ENCODE results near the gene AGRP. TPM values are rescaled to one million over a fixed set of nuclear protein-coding genes. Genes with fewer than 3 reads are reported as not detected.

The AGRP gene
- polyA plus RNA-seq, 1 donor (not counting 4 experiments of a cell fraction or from before 2014, with no cell fraction given) = not detected

GRCh38 chr16:67438824-67439393 lies 44.4 kb downstream of the AGRP start:
- no peak overlapping the region for H3K27ac ChIP-seq (ENCODE audit: control insufficient read depth, insufficient read depth, low read length)
- H3K4me1 ChIP-seq (ENCODE audit: control insufficient read depth, extremely low read depth, insufficient read depth, low read length) = no peaks in the 10 kb centered on the region
- DNase-seq (ENCODE audit: low read depth, low spot score) = no peak

GRCh38 chr16:67438098-67438791 lies 45.1 kb downstream of the AGRP start:
- H3K27ac ChIP-seq (ENCODE audit: control insufficient read depth, insufficient read depth, low read length) = no peak overlapping the region
- peaks cover 11 to 25% of the 10 kb centered on the region in 2 experiments for H3K36me3 ChIP-seq (ENCODE audit: control insufficient read depth in 2 of 2, extremely low read depth in 1 of 2, insufficient read depth in 2 of 2, low read length in 2 of 2)

More at GRCh38 chr16:67438824-67439393, 44.4 kb downstream of the AGRP start:
- H3K9ac ChIP-seq (ENCODE audit: control insufficient read depth, extremely low read depth, insufficient read depth, low read length) = no peak overlapping the region
- dilution Hi-C loops (cut with MboI; ENCODE audit: extremely low pct_ligation_motif_present, low sequenced_read_pairs) = no loop called here
- no peaks in the 10 kb centered on the region for H3K79me2 ChIP-seq (ENCODE audit: control insufficient read depth, insufficient read depth, low read length)
- H3K4me3 ChIP-seq (ENCODE audit: control insufficient read depth in 2 of 3, extremely low read depth in 1 of 3, insufficient read depth in 2 of 3, low read depth in 1 of 3, low read length in 3 of 3) = no peak overlapping the region
- no peaks in the 10 kb centered on the region for H3K27me3 ChIP-seq (ENCODE audit: control insufficient read depth, extremely low read depth, insufficient read depth, low read length)
- H3K9me1 ChIP-seq (ENCODE audit: control insufficient read depth, extremely low read depth, insufficient read depth, low read length) = no peaks in the 10 kb centered on the region
- no peak overlapping the region for H2AFZ ChIP-seq (ENCODE audit: control insufficient read depth, low read length)
- peaks cover 13 to 31% of the 10 kb centered on the region in 2 experiments for H3K36me3 ChIP-seq (ENCODE audit: control insufficient read depth in 2 of 2, extremely low read depth in 1 of 2, insufficient read depth in 2 of 2, low read length in 2 of 2)
- no peak for FAIRE-seq
- H3K9me3 ChIP-seq (ENCODE audit: control insufficient read depth, low read depth, low read length) = no peaks in the 10 kb centered on the region
- H3K4me2 ChIP-seq (ENCODE audit: control insufficient read depth, extremely low read depth, insufficient read depth, low read depth, low read length) = no peak overlapping the region
- TF ChIP-seq CTCF (optimal IDR thresholded peaks at IDR 0.05 in 1 of 3, IDR thresholded peaks at IDR 0.05 in 1 of 3, conservative IDR thresholded peaks at IDR 0.05 in 1 of 3; ENCODE audit: extremely low read depth in 1 of 3, insufficient read depth in 2 of 3, low read length in 3 of 3) (no peak), EZH2 (IDR thresholded peaks at IDR 0.05; ENCODE audit: low read length) (no peak)
- peaks cover 3% of the 10 kb centered on the region for H4K20me1 ChIP-seq (ENCODE audit: control insufficient read depth, extremely low read depth, insufficient read depth, low read length)

More at GRCh38 chr16:67438098-67438791, 45.1 kb downstream of the AGRP start:
- Histone ChIP-seq H3K79me2 (ENCODE audit: control insufficient read depth, insufficient read depth, low read length) (no peaks in the 10 kb centered on the region), H4K20me1 (ENCODE audit: control insufficient read depth, extremely low read depth, insufficient read depth, low read length) (peaks cover 3% of the 10 kb centered on the region), H2AFZ (ENCODE audit: control insufficient read depth, low read length) (no peak overlapping the region), H3K9me1 (ENCODE audit: control insufficient read depth, extremely low read depth, insufficient read depth, low read length) (no peaks in the 10 kb centered on the region), H3K4me2 (ENCODE audit: control insufficient read depth, extremely low read depth, insufficient read depth, low read depth, low read length) (no peak overlapping the region), H3K4me3 (ENCODE audit: control insufficient read depth in 2 of 3, extremely low read depth in 1 of 3, insufficient read depth in 2 of 3, low read depth in 1 of 3, low read length in 3 of 3) (no peak overlapping the region), H3K9ac (ENCODE audit: control insufficient read depth, extremely low read depth, insufficient read depth, low read length) (no peak overlapping the region), H3K27me3 (ENCODE audit: control insufficient read depth, extremely low read depth, insufficient read depth, low read length) (no peaks in the 10 kb centered on the region), H3K4me1 (ENCODE audit: control insufficient read depth, extremely low read depth, insufficient read depth, low read length) (no peaks in the 10 kb centered on the region), H3K9me3 (ENCODE audit: control insufficient read depth, low read depth, low read length) (no peaks in the 10 kb centered on the region)
- no peak for FAIRE-seq
- dilution Hi-C loops (cut with MboI; ENCODE audit: extremely low pct_ligation_motif_present, low sequenced_read_pairs) = no loop called here
- DNase-seq (ENCODE audit: low read depth, low spot score) = no peak
- TF ChIP-seq CTCF (optimal IDR thresholded peaks at IDR 0.05 in 1 of 3, IDR thresholded peaks at IDR 0.05 in 1 of 3, conservative IDR thresholded peaks at IDR 0.05 in 1 of 3; ENCODE audit: extremely low read depth in 1 of 3, insufficient read depth in 2 of 3, low read length in 3 of 3) (no peak), EZH2 (IDR thresholded peaks at IDR 0.05; ENCODE audit: low read length) (no peak)

Measured in keratinocyte (primary cell).